ENCODE results near the gene LTO1.
A peak's percentile ranks its signal among the peaks of the same experiment; 100 is the strongest.
"Not testable (repeated sequence)": the region's sequence is repeated elsewhere in the genome, so short reads cannot be mapped to it uniquely, and the experiment has no call there.

Gene LTO1

GRCh38 chr11:69700278-69701140 is 25.4 kb upstream of the LTO1 start:
- peak; percentile 86 for DNase-seq (ENCODE audit: low spot score)

GRCh38 chr11:69699213-69699612 is 24.1 kb upstream of the LTO1 start:
- peak; percentile 40 for DNase-seq (ENCODE audit: low spot score)

- DNase-seq (ENCODE audit: low spot score), result no peak
These were observed 23.2 kb upstream of the LTO1 start for GRCh38 chr11:69698362-69698761.

DNA sequence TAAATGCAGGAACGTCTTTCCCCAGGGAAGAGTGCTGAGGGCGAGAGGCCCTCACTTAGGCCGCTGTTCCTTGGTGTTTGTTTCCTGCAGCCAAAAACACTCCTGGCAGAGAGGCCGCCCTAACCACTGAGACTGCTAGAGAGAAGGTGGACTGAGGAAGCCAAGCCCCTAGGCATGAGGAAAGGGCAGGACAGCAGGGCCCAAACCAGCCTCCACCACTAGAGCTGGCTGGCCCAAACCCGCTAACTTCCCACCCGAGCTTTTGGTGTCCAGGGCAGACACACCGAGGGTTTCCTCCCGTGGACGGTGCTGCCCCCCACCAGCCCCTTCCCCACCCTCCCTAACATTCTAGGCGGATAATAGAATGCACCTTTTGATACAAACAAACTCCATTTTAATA is 22.7 kb upstream of the LTO1 start:
- DNase-seq (ENCODE audit: low spot score), result no peak

- DNase-seq (ENCODE audit: low spot score), result no peak
These were observed 22.3 kb upstream of the LTO1 start for GRCh38 chr11:69697469-69697843.

- no peak for DNase-seq (ENCODE audit: low spot score)
These were observed 21.8 kb upstream of the LTO1 start for GRCh38 chr11:69696749-69697468.

DNA sequence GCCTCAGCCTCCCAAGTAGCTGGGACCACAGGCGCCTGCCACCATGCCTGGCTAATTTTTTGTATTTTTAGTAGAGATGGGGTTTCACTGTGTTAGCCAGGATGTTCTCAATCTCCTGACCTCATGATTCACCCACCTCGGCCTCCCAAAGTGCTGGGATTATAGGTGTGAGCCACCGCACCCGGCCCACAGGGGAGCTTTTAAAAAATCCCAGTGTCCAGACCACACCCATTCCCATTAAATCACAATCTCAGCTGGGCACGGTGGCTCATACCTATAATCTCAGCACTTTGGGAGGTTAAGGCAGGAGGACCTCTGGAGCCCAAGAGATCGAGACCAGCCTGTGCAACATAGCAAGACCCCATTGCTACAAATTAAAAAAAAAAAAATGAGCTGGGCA is 20.8 kb upstream of the LTO1 start:
- not testable (repeated sequence) for DNase-seq (ENCODE audit: low spot score)

DNA sequence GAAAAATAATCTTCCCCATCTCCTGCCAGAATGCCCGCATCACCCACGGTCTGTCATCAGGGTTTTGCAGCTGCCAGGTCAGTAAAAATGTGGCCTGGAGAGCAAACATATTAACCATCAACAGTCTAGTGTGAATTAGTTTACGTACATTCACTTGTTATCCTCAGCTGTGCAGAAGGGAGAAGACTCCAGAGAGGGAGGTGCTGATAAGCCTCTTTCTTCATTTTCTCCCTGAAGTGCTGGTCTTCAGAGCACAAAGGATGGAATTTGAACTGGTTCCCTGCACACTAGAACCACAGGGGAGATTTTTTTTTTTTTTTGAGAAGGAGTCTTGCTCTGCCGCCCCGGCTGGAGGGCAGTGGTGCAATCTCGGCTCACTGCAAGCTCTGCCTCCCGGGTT is 20.4 kb upstream of the LTO1 start:
- no peak for DNase-seq (ENCODE audit: low spot score)

- DNase-seq (ENCODE audit: low spot score), result no peak
These were observed 19.6 kb upstream of the LTO1 start for GRCh38 chr11:69694781-69695180.

DNA sequence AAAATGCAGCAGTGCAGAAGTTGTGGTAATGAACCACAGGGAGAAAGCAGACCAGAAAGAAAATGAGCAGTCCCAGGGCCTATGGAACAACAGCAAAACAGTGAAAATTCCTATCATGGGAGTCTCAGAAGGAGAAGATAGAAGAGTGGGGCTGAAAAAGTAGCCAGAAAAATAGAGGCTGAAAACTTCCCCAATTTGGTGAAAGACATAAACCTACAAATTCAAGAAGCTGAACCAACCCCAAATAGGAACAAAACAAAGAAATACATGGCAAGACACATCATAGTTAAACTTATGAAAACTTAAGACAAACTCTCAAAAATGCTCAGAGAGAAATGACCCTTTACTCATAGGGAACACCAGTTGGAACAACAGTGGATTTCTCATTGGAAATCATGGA is 17.3 kb upstream of the LTO1 start:
- DNase-seq (ENCODE audit: low spot score), result no peak

GRCh38 chr11:69691463-69691862 is 16.3 kb upstream of the LTO1 start:
- no peak for DNase-seq (ENCODE audit: low spot score)

GRCh38 chr11:69689484-69690319 is 14.5 kb upstream of the LTO1 start:
- no peak for DNase-seq (ENCODE audit: low spot score)

GRCh38 chr11:69687969-69688771 is 13.0 kb upstream of the LTO1 start:
- DNase-seq (ENCODE audit: low spot score), result not testable (repeated sequence)

GRCh38 chr11:69686856-69687255 is 11.7 kb upstream of the LTO1 start:
- no peak for DNase-seq (ENCODE audit: low spot score)

- no peak for DNase-seq (ENCODE audit: low spot score)
These were observed 11.3 kb upstream of the LTO1 start for GRCh38 chr11:69686452-69686851.

- no peak for DNase-seq (ENCODE audit: low spot score)
These were observed 10.2 kb upstream of the LTO1 start for GRCh38 chr11:69685348-69685747.

DNA sequence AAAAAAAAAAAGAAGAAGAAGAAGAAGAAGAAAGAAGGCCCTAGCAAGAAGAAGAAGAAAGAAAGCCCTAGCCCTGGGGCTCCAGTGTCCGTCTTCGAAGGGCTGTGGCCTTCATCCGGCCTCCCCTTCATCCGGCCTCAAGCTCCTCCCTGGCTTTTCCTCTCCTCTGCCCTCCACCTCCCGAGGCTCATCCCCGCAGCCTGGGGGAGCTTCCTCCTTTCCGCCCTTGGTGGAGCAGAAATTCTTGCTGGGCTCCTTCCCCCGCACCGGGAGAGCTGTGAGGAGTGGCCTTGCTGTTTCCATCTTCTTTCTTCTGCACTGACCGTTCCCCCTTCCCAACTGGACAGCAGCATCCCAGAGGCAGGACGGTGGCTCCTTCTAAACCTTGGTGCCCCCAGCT is 9.5 kb upstream of the LTO1 start:
- no peak for DNase-seq (ENCODE audit: low spot score)

GRCh38 chr11:69683764-69684333 is 8.7 kb upstream of the LTO1 start:
- no peak for DNase-seq (ENCODE audit: low spot score)

- DNase-seq (ENCODE audit: low spot score), result no peak
These were observed 7.7 kb upstream of the LTO1 start for GRCh38 chr11:69682681-69683326.

DNA sequence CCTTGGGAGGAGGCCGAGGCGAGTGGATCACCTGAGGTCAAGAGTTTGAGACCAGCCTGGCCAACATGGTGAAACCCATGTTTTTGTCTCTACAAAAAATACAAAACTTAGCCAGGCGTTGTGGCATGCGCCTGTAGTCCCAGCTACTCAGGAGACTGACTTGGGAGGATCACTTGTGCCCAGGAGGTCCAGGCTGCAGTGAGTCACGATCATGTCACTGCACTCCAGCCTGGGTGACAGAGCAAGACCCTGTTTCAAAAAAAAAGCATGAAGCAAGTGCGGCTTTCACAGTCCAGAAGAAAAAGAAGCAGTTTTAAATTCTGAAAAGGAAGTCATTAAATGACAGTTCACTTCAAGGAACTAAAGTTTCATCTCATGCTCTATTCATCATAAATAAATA is 7.1 kb upstream of the LTO1 start:
- DNase-seq (ENCODE audit: low spot score), result no peak

DNA sequence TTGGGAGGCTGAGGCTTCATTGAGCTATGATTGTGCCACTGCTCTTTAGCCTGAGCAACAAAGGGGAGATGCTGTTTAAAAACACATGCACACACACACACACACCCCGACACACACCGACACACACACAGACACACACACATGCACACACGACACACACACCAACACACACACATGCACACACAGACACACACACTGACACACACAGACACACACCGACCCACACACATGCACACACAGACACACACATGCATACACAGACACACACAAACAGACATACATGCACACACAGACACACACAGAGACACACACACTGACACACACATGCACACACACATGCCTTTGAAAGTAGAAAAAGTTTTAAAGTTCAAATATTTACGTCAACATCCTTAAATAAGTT is 5.5 kb upstream of the LTO1 start:
- DNase-seq (ENCODE audit: low spot score), result no peak

Measured in hepatic stellate cell (primary cell).